K562 (cell line): ENCODE data around the gene TMEM147. TPM values are rescaled to one million over a fixed set of nuclear protein-coding genes. Genes with fewer than 3 reads are reported as not detected.

ENCODE experiments used
- DNMT1 ChIP-seq: fragments of 450-650 bp; IDR thresholded peaks from 2 replicates; pipeline ENCODE4 v1.6.1; 2016; ENCODE audit warnings: antibody characterized with exemption, mild to moderate bottlenecking
- E2F6 ChIP-seq, 2 experiments: IDR thresholded peaks; 2 replicates each; pipeline ENCODE4 v1.6.1; 2011; ENCODE audit warnings: borderline replicate concordance in 1 of 2, control low read depth in 1 of 2, low read depth in 1 of 2, low read length in 1 of 2, mild to moderate bottlenecking in 1 of 2, mixed read lengths in 1 of 2, moderate library complexity in 1 of 2; ENCODE audit not compliant: insufficient read depth in 1 of 2, insufficient read length in 1 of 2, poor library complexity in 1 of 2, severe bottlenecking in 1 of 2; ENCODE audit errors: extremely low read depth in 1 of 2
- FOXP1 ChIP-seq: sonication (generic); formaldehyde crosslinking; IDR thresholded peaks from 2 replicates; pipeline ENCODE4 v1.8.0; 2022; ENCODE audit warnings: mild to moderate bottlenecking, missing genetic modification reagents
- HMGN3 ChIP-seq: IDR thresholded peaks from 2 replicates; pipeline ENCODE4 v1.6.1; 2011; ENCODE audit warnings: borderline replicate concordance, low read depth, mild to moderate bottlenecking, mixed read lengths, low read length; ENCODE audit not compliant: insufficient read length; ENCODE audit errors: extremely low read depth
- JUND ChIP-seq, 2 experiments: IDR thresholded peaks; 2 replicates in 1 of 2; 3 replicates in 1 of 2; pipeline ENCODE4 v1.6.1; 2011; ENCODE audit warnings: borderline replicate concordance in 2 of 2, low read depth in 2 of 2, low read length in 2 of 2, improper control_type of control experiment in 1 of 2, missing biosample characterization in 1 of 2, missing genetic modification characterization in 1 of 2, missing genetic modification reagents in 1 of 2
- KDM1A ChIP-seq, 2 experiments: fragments of 450-650 bp; IDR thresholded peaks; 2 replicates each; pipeline ENCODE4 v1.6.1; 2016; ENCODE audit warnings: mild to moderate bottlenecking in 2 of 2
- MGA ChIP-seq: fragments of 450-650 bp; IDR thresholded peaks from 2 replicates; pipeline ENCODE4 v1.6.1; 2016; ENCODE audit warnings: mild to moderate bottlenecking, moderate library complexity
- TFAP4 ChIP-seq: sonication (generic); formaldehyde crosslinking; IDR thresholded peaks from 2 replicates; pipeline ENCODE4 v1.8.0; 2022; ENCODE audit warnings: missing genetic modification reagents, mild to moderate bottlenecking, moderate library complexity, borderline replicate concordance
- ZFP91 ChIP-seq: sonication (generic); formaldehyde crosslinking; IDR thresholded peaks from 2 replicates; pipeline ENCODE4 v1.8.0; 2022; ENCODE audit warnings: mild to moderate bottlenecking, missing genetic modification reagents
- polyA plus RNA-seq, 8 experiments: library from polyadenylated mRNA; depleted of rRNA in 4 of 8; stranded (reverse) in 5 of 8; unstranded in 3 of 8; fragments of >200 nt; fragmentation: Nextera tagmentation in 2 of 8; fragmentation: Illumina TruSeq in 1 of 8; extraction: Ambion mirVana in 2 of 8; extraction: Trizol in 1 of 8; gene quantifications; 2 replicates each; pipeline versions ENCODE4 v1.2.1 to v1.2.3, GENCODE V29; 2011 to 2014; ENCODE audit warnings: inconsistent platforms in 1 of 8, missing spikeins in 1 of 8
- total RNA-seq, 7 experiments: library from RNA; depleted of rRNA in 6 of 7; stranded (reverse); fragments of >200 nt in 6 of 7; fragmentation: Illumina TruSeq in 2 of 7; extraction: Trizol in 2 of 7; gene quantifications; 2 replicates each; pipeline versions ENCODE4 v1.2.1 to v1.2.3, GENCODE V29; 2011 to 2021; ENCODE audit warnings: low replicate concordance in 1 of 7

Gene TMEM147
- total and polyA plus RNA-seq, 9 of the 15 experiments (the other 6 are each of a cell fraction or from before 2014, with no cell fraction given), result 73.8 to 194 (median 142) TPM

- TF ChIP-seq ZFP91 (CRISPR knock-in tag) (no peak), HMGN3 (peak; percentile 20), KDM1A (IDR thresholded peaks at IDR 0.05) (no peak), JUND (IDR thresholded peaks at IDR 0.05; ENCODE audit: borderline replicate concordance, low read depth, low read length) (no peak), JUND (tag; IDR thresholded peaks at IDR 0.05; ENCODE audit: borderline replicate concordance, low read depth, low read length) (no peak; the same call in 2 of the 3 replicates), DNMT1 (no peak), FOXP1 (CRISPR knock-in tag) (no peak), E2F6 (IDR thresholded peaks at IDR 0.05; ENCODE audit: borderline replicate concordance in 1 of 2, extremely low read depth in 1 of 2, insufficient read depth in 1 of 2, insufficient read length in 1 of 2, low read depth in 1 of 2, low read length in 1 of 2, poor library complexity in 1 of 2, severe bottlenecking in 1 of 2) (peak; percentile 73 to 92), MGA (peak; percentile 88), TFAP4 (CRISPR knock-in tag) (peak; percentile 80)
Observed at GRCh38 chr19:35557539-35558399, 12.3 kb downstream of the TMEM147 start (continued).
